Measurements from ENCODE around the gene GLB1L.

- TF ChIP-seq POLR2A (IDR thresholded peaks at IDR 0.05) = no peak
- TF ChIP-seq, protein P1, sequence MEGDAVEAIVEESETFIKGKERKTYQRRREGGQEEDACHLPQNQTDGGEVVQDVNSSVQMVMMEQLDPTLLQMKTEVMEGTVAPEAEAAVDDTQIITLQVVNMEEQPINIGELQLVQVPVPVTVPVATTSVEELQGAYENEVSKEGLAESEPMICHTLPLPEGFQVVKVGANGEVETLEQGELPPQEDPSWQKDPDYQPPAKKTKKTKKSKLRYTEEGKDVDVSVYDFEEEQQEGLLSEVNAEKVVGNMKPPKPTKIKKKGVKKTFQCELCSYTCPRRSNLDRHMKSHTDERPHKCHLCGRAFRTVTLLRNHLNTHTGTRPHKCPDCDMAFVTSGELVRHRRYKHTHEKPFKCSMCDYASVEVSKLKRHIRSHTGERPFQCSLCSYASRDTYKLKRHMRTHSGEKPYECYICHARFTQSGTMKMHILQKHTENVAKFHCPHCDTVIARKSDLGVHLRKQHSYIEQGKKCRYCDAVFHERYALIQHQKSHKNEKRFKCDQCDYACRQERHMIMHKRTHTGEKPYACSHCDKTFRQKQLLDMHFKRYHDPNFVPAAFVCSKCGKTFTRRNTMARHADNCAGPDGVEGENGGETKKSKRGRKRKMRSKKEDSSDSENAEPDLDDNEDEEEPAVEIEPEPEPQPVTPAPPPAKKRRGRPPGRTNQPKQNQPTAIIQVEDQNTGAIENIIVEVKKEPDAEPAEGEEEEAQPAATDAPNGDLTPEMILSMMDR (IDR thresholded peaks at IDR 0.05) = no peak
These were observed 45.6 kb downstream of the GLB1L start for GRCh38 chr2:219199470-219200211.
